ENCODE data around the gene SSR1. TPM values are rescaled to one million over a fixed set of nuclear protein-coding genes. Genes with fewer than 3 reads are reported as not detected.

Gene SSR1
- polyA plus RNA-seq, 1 experiment = 173 TPM

- no peak for DNase-seq (ENCODE audit: low read depth)
- ChIA-PET POLR2A (no interaction called here), CTCF (interaction anchor here (1.0 to 1.6 kb wide), 2 partner anchors 9 to 17 kb away, joined by 3 to 4 read pairs; no protein-coding TSS in a partner anchor)
- no peaks in the 10 kb centered on the region for H3K36me3 ChIP-seq (ENCODE audit: control insufficient read depth, insufficient read depth, low read length)
- peak overlapping the region; percentile 65 for H3K4me3 ChIP-seq (ENCODE audit: low read depth, low read length)
- no peaks in the 10 kb centered on the region for H3K27me3 ChIP-seq (ENCODE audit: control insufficient read depth, insufficient read depth, low read length)
- TF ChIP-seq, protein P1, sequence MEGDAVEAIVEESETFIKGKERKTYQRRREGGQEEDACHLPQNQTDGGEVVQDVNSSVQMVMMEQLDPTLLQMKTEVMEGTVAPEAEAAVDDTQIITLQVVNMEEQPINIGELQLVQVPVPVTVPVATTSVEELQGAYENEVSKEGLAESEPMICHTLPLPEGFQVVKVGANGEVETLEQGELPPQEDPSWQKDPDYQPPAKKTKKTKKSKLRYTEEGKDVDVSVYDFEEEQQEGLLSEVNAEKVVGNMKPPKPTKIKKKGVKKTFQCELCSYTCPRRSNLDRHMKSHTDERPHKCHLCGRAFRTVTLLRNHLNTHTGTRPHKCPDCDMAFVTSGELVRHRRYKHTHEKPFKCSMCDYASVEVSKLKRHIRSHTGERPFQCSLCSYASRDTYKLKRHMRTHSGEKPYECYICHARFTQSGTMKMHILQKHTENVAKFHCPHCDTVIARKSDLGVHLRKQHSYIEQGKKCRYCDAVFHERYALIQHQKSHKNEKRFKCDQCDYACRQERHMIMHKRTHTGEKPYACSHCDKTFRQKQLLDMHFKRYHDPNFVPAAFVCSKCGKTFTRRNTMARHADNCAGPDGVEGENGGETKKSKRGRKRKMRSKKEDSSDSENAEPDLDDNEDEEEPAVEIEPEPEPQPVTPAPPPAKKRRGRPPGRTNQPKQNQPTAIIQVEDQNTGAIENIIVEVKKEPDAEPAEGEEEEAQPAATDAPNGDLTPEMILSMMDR (IDR thresholded peaks at IDR 0.05; ENCODE audit: insufficient read depth, low read depth, low read length) = no peak
Observed at GRCh38 chr6:7260291-7261031, 52.5 kb downstream of the SSR1 start.

- POLR2A ChIA-PET = no interaction called here
- Histone ChIP-seq H3K4me3 (ENCODE audit: low read depth, low read length) (no peak overlapping the region), H3K27me3 (ENCODE audit: control insufficient read depth, insufficient read depth, low read length) (no peaks in the 10 kb centered on the region), H3K36me3 (ENCODE audit: control insufficient read depth, insufficient read depth, low read length) (no peaks in the 10 kb centered on the region)
- CTCF ChIA-PET = interaction anchor here (0.6 to 2.6 kb wide), 5 partner anchors 15 to 382 kb away, joined by 3 to 9 read pairs (median 4); no protein-coding TSS in a partner anchor
- no peak for DNase-seq (ENCODE audit: low read depth)
- TF ChIP-seq, protein P1 (IDR thresholded peaks at IDR 0.05; ENCODE audit: insufficient read depth, low read depth, low read length) = no peak
Observed at GRCh38 chr6:7258231-7258763, 54.7 kb downstream of the SSR1 start.

GRCh38 chr6:7257521-7258230 lies 55.3 kb downstream of the SSR1 start:
- Histone ChIP-seq H3K36me3 (ENCODE audit: control insufficient read depth, insufficient read depth, low read length) (no peaks in the 10 kb centered on the region), H3K4me3 (ENCODE audit: low read depth, low read length) (no peak overlapping the region), H3K27me3 (ENCODE audit: control insufficient read depth, insufficient read depth, low read length) (no peaks in the 10 kb centered on the region)
- ChIA-PET POLR2A (no interaction called here), CTCF (interaction anchor here (0.6 to 2.6 kb wide), 2 partner anchors 17 to 18 kb away, joined by 5 to 9 read pairs; no protein-coding TSS in a partner anchor)
- DNase-seq (ENCODE audit: low read depth) = no peak
- TF ChIP-seq, protein P1 (IDR thresholded peaks at IDR 0.05; ENCODE audit: insufficient read depth, low read depth, low read length) = no peak

DNA sequence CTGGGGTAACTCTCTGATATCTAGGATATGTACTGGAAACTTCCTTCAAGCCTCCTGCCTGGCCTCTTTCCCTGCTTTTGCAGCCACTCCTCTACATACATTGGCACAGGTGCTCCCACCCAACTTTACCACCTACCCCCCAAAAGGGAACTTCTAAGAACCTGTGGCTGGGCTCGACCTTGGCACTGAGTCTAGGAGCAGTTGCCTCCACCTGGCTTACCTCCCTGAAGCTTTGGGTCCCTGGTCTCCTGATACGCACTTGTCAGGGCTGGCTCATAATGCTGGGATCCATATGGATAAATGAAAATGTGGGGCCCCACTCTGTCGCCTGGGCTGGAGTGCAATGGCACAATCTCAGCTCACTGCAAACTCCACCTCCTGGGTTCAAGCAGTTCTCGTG lies 56.2 kb downstream of the SSR1 start:
- no peak for DNase-seq (ENCODE audit: low read depth)
- Histone ChIP-seq H3K36me3 (ENCODE audit: control insufficient read depth, insufficient read depth, low read length) (0 out of 2 replicates have a peak, but pooled peaks cover 2% of the 10 kb centered on the region), H3K27me3 (ENCODE audit: control insufficient read depth, insufficient read depth, low read length) (no peaks in the 10 kb centered on the region), H3K4me3 (ENCODE audit: low read depth, low read length) (no peak overlapping the region)
- TF ChIP-seq, protein P1 (IDR thresholded peaks at IDR 0.05; ENCODE audit: insufficient read depth, low read depth, low read length) = no peak
- CTCF ChIA-PET = interaction anchor here (1.1 to 2.8 kb wide), 3 partner anchors 13 to 19 kb away, joined by 3 to 13 read pairs (median 9); no protein-coding TSS in a partner anchor
- POLR2A ChIA-PET = no interaction called here

DNA sequence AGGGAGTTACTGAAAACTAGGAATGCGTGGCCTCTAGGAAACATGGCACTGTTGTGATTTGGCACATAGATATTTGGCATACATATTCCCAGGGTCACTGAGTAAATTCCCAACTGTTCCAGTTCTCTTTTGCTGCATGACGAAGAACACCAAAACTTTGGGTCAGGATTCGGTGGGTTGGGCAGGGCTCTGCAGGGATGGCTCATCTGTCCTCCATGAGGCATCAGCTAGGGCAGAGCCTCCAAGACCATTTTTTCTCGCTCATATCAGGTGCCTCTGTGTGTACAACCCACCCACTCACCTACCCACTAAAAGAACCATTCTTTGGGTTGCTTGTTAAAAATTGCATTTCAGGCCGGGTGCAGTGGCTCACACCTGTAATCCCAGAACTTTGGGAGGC lies 57.1 kb downstream of the SSR1 start:
- TF ChIP-seq, protein P1 (IDR thresholded peaks at IDR 0.05; ENCODE audit: insufficient read depth, low read depth, low read length) = no peak
- ChIA-PET POLR2A (interaction anchor here (0.6 kb wide), 1 partner anchor 39 kb away, joined by 3 read pairs; no protein-coding TSS in a partner anchor), CTCF (interaction anchor here (1.1 to 2.8 kb wide), 3 partner anchors 12 to 20 kb away, joined by 3 to 13 read pairs (median 6); no protein-coding TSS in a partner anchor)
- H3K4me3 ChIP-seq (ENCODE audit: low read depth, low read length) = no peak overlapping the region
- no peaks in the 10 kb centered on the region for H3K27me3 ChIP-seq (ENCODE audit: control insufficient read depth, insufficient read depth, low read length)
- DNase-seq (ENCODE audit: low read depth) = no peak
- 0 out of 2 replicates have a peak, but pooled peaks cover 2% of the 10 kb centered on the region for H3K36me3 ChIP-seq (ENCODE audit: control insufficient read depth, insufficient read depth, low read length)
